Natural killer cell (primary cell): ENCODE results near the gene FOXN3. TPM values are rescaled to one million over a fixed set of nuclear protein-coding genes. Genes with fewer than 3 reads are reported as not detected.

Experiments
- ATAC-seq, 3 donors: fragments of 150-1000 bp in 2 of 3; fragments of 200-7000 bp in 1 of 3; cut with Tn5 transposase; 1 replicate in 1 of 3; 2 replicates in 2 of 3; pipeline ENCODE4 v1.10.0; 2021; ENCODE audit warnings: mild to moderate bottlenecking in 2 of 3, moderate library complexity in 2 of 3
- DNase-seq, 2 donors: peaks; one replicate each; pipeline versions ENCODE4 v3.0.0 to v3.0.0-alpha.2; 2013 to 2021; ENCODE audit warnings: mixed read lengths in 1 of 2
- H3K27ac ChIP-seq: one replicate; pipeline ENCODE4 v1.5.1; 2013; ENCODE audit warnings: mild to moderate bottlenecking, low read length
- H3K27me3 ChIP-seq: one replicate; pipeline ENCODE4 v1.6.1; 2013; ENCODE audit warnings: low read length; ENCODE audit not compliant: control insufficient read depth, insufficient read depth
- H3K36me3 ChIP-seq: one replicate; pipeline ENCODE4 v1.6.1; 2013; ENCODE audit warnings: low read length; ENCODE audit not compliant: control insufficient read depth, insufficient read depth
- H3K4me1 ChIP-seq: one replicate; pipeline ENCODE4 v1.6.1; 2013; ENCODE audit warnings: low read length; ENCODE audit not compliant: control insufficient read depth, insufficient read depth
- H3K4me3 ChIP-seq: one replicate; pipeline ENCODE4 v1.5.1; 2013; ENCODE audit warnings: low read length
- H3K9me3 ChIP-seq: one replicate; pipeline ENCODE4 v1.6.1; 2013; ENCODE audit warnings: low read length; ENCODE audit not compliant: control insufficient read depth, insufficient read depth
- H3K27ac Mint-ChIP-seq, 2 donors: one replicate each; pipeline ENCODE4 v1.8.0; 2022; ENCODE audit warnings: mild to moderate bottlenecking in 2 of 2, mixed read lengths in 2 of 2, moderate library complexity in 1 of 2
- H3K27me3 Mint-ChIP-seq, 2 donors: one replicate each; pipeline ENCODE4 v1.8.0; 2022; ENCODE audit warnings: low read depth in 2 of 2, mixed read lengths in 2 of 2
- H3K36me3 Mint-ChIP-seq: one replicate; pipeline ENCODE4 v1.8.0; 2022; ENCODE audit warnings: mixed read lengths
- H3K4me1 Mint-ChIP-seq, 2 donors: one replicate each; pipeline ENCODE4 v1.8.0; 2022; ENCODE audit warnings: mixed read lengths in 2 of 2
- H3K4me3 Mint-ChIP-seq: one replicate; pipeline ENCODE4 v1.8.0; 2022; ENCODE audit warnings: mild to moderate bottlenecking, moderate library complexity, mixed read lengths
- H3K9me3 Mint-ChIP-seq, 2 donors: one replicate each; pipeline ENCODE4 v1.8.0; 2022; ENCODE audit warnings: mixed read lengths in 2 of 2
- WGBS: methylation state at CpG from one replicate; pipeline ENCODE4 v1.1.7; 2013; ENCODE audit warnings: missing lambda C conversion rate; ENCODE audit not compliant: insufficient coverage; 5-methylcytosine and 5-hydroxymethylcytosine counted together
- intact Hi-C: fragments of 100-400 bp; cut with micrococcal nuclease; formaldehyde crosslinking; loops from one replicate; pipeline ENCODE4 v1.14.2; 2022
- total RNA-seq, 4 donors: library from RNA; stranded (reverse); fragments of 120-200 nt in 1 of 4; gene quantifications; one replicate each; pipeline versions ENCODE4 v1.2.3 to v1.2.4, GENCODE V29; 2013 to 2022
- TF ChIP-seq, protein P1 (sequence below): fragments of 200-600 bp; IDR thresholded peaks from one replicate; pipeline ENCODE4 v1.8.0; 2022; ENCODE audit warnings: antibody characterized with exemption

Gene FOXN3
- total RNA-seq, 3 donors from 2014 or later (not counting 1 experiment from before 2014, with no cell fraction given), result 209 to 216 (median 209) TPM

DNA sequence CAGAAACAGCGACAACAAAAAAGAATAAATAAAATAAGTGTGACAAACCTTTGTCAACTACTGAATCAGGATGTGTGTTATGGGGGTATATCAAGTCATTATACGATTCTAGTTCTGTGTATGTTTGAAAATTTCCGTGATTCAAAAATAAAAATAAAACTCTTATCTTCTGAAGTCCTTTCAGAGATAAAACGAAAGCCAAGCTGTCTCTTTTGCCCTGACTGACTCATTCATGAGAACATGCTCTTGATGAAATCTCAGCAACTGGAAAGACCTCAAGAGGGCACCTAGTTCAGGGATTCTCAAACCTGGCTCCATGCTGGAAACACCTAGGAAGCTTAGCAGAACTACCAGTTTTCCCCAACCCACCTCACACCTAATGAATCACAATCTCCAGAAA is 9.2 kb downstream of the FOXN3 start:
- Mint-ChIP-seq H3K36me3 (no peaks in the 10 kb centered on the region), H3K27ac (no peak overlapping the region), H3K4me1 (peaks cover 55 to 70% of the 10 kb centered on the region in 2 donors), H3K4me3 (no peak overlapping the region), H3K27me3 (no peaks in the 10 kb centered on the region), H3K9me3 (no peaks in the 10 kb centered on the region)
- no peak overlapping the region for H3K4me3 ChIP-seq
- peaks cover 14% of the 10 kb centered on the region for H3K4me1 ChIP-seq
- WGBS, result 62% methylated on average over 2 of the region's 4 CpGs
- intact Hi-C loops, result no loop called here
- no peak overlapping the region for H3K27ac ChIP-seq
- peaks cover 26% of the 10 kb centered on the region for H3K36me3 ChIP-seq
- DNase-seq, result no peak
- no peaks in the 10 kb centered on the region for H3K9me3 ChIP-seq
- no peak for ATAC-seq
- H3K27me3 ChIP-seq, result no peaks in the 10 kb centered on the region
- TF ChIP-seq, protein P1, sequence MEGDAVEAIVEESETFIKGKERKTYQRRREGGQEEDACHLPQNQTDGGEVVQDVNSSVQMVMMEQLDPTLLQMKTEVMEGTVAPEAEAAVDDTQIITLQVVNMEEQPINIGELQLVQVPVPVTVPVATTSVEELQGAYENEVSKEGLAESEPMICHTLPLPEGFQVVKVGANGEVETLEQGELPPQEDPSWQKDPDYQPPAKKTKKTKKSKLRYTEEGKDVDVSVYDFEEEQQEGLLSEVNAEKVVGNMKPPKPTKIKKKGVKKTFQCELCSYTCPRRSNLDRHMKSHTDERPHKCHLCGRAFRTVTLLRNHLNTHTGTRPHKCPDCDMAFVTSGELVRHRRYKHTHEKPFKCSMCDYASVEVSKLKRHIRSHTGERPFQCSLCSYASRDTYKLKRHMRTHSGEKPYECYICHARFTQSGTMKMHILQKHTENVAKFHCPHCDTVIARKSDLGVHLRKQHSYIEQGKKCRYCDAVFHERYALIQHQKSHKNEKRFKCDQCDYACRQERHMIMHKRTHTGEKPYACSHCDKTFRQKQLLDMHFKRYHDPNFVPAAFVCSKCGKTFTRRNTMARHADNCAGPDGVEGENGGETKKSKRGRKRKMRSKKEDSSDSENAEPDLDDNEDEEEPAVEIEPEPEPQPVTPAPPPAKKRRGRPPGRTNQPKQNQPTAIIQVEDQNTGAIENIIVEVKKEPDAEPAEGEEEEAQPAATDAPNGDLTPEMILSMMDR, result no peak

GRCh38 chr14:89406941-89407340 is 10.1 kb downstream of the FOXN3 start:
- H3K27ac ChIP-seq, result no peak overlapping the region
- TF ChIP-seq, protein P1, result no peak
- H3K9me3 Mint-ChIP-seq, result no peaks in the 10 kb centered on the region

GRCh38 chr14:89406361-89406760 is 10.7 kb downstream of the FOXN3 start:
- peaks cover 14% of the 10 kb centered on the region for H3K4me1 ChIP-seq
- Mint-ChIP-seq H3K27ac (peak overlapping the region; percentile 61 to 63), H3K4me3 (no peak overlapping the region), H3K9me3 (no peaks in the 10 kb centered on the region), H3K36me3 (no peaks in the 10 kb centered on the region), H3K4me1 (peaks cover 62 to 78% of the 10 kb centered on the region in 2 donors), H3K27me3 (no peaks in the 10 kb centered on the region)
- no peaks in the 10 kb centered on the region for H3K9me3 ChIP-seq
- no peaks in the 10 kb centered on the region for H3K27me3 ChIP-seq
- intact Hi-C loops, result no loop called here
- no peak overlapping the region for H3K27ac ChIP-seq
- no peak for ATAC-seq
- DNase-seq, result no peak
- TF ChIP-seq, protein P1, result no peak
- H3K36me3 ChIP-seq, result peaks cover 17% of the 10 kb centered on the region
- H3K4me3 ChIP-seq, result no peak overlapping the region

More at GRCh38 chr14:89406941-89407340, 10.1 kb downstream of the FOXN3 start:
- DNase-seq, result no peak
- no peak overlapping the region for H3K4me3 Mint-ChIP-seq
- intact Hi-C loops, result no loop called here
- H3K4me1 Mint-ChIP-seq, result peaks cover 57 to 72% of the 10 kb centered on the region in 2 donors
- peaks cover 23% of the 10 kb centered on the region for H3K36me3 ChIP-seq
- peaks cover 14% of the 10 kb centered on the region for H3K4me1 ChIP-seq
- no peak for ATAC-seq
- peak overlapping the region; percentile 61 to 63 for H3K27ac Mint-ChIP-seq
- no peaks in the 10 kb centered on the region for H3K27me3 ChIP-seq
- H3K36me3 Mint-ChIP-seq, result no peaks in the 10 kb centered on the region
- H3K4me3 ChIP-seq, result no peak overlapping the region
- no peaks in the 10 kb centered on the region for H3K9me3 ChIP-seq
- WGBS, result 37% methylated on average over 4 of the region's 4 CpGs
- H3K27me3 Mint-ChIP-seq, result no peaks in the 10 kb centered on the region

GRCh38 chr14:89405712-89406111 is 11.3 kb downstream of the FOXN3 start:
- DNase-seq (no peak), ATAC-seq (no peak)
- H3K27ac Mint-ChIP-seq, result peak overlapping the region; percentile 9 to 23
- Histone ChIP-seq H3K36me3 (peaks cover 11% of the 10 kb centered on the region), H3K27ac (no peak overlapping the region), H3K4me1 (peaks cover 14% of the 10 kb centered on the region), H3K9me3 (no peaks in the 10 kb centered on the region), H3K4me3 (no peak overlapping the region), H3K27me3 (no peaks in the 10 kb centered on the region)
- no peaks in the 10 kb centered on the region for H3K36me3 Mint-ChIP-seq
- no peaks in the 10 kb centered on the region for H3K9me3 Mint-ChIP-seq
- intact Hi-C loops, result no loop called here
- peaks cover 66 to 78% of the 10 kb centered on the region in 2 donors for H3K4me1 Mint-ChIP-seq
- no peak overlapping the region for H3K4me3 Mint-ChIP-seq
- no peaks in the 10 kb centered on the region for H3K27me3 Mint-ChIP-seq
- TF ChIP-seq, protein P1, result no peak
- whole genome bisulfite sequencing, result 92% methylated on average over 5 of the region's 5 CpGs
